OCI-LY3 (cell line): ENCODE data around the gene RGS6.

Experiments used
- H2AFZ ChIP-seq: fragments of 200-600, 300-600 bp; shearing (Covaris generic); 2 replicates; pipeline ENCODE4 v1.6.0; 2014; ENCODE audit warnings: antibody characterized with exemption, low read depth, low read length
- H3K27ac ChIP-seq: fragments of 200-600, 300-600 bp; sonication (generic); 2 replicates; pipeline ENCODE4 v1.5.1; 2014; ENCODE audit warnings: mild to moderate bottlenecking, low read length, moderate library complexity, mixed read lengths
- H3K27me3 ChIP-seq: fragments of 200-600, 300-600 bp; sonication (generic); 2 replicates; pipeline ENCODE4 v1.6.1; 2014; ENCODE audit warnings: low read depth, low read length, mixed read lengths
- H3K36me3 ChIP-seq: fragments of 200-600, 300-600 bp; sonication (generic); replicated peaks from 2 replicates; pipeline ENCODE3; 2014; ENCODE audit warnings: low read depth, low read length, mixed read lengths
- H3K4me1 ChIP-seq: fragments of 300-600, 200-600 bp; sonication (generic); 2 replicates; pipeline ENCODE4 v1.6.1; 2014; ENCODE audit warnings: low read length, mixed read lengths
- H3K4me2 ChIP-seq: fragments of 200-600, 300-600 bp; sonication (generic); 2 replicates; pipeline ENCODE4 v1.6.1; 2014; ENCODE audit warnings: low read length, mixed read lengths
- H3K4me3 ChIP-seq: fragments of 300-600, 200-600 bp; sonication (generic); 2 replicates; pipeline ENCODE4 v1.5.1; 2014; ENCODE audit warnings: antibody characterized with exemption, mild to moderate bottlenecking, low read length, moderate library complexity
- H3K79me2 ChIP-seq: fragments of 300-600, 200-600 bp; shearing (Covaris generic); 2 replicates; pipeline ENCODE4 v1.6.1; 2014; ENCODE audit warnings: mild to moderate bottlenecking, low read length, mixed read lengths
- H3K9ac ChIP-seq: fragments of 300-600, 200-600 bp; shearing (Covaris generic); 2 replicates; pipeline ENCODE4 v1.6.0; 2014; ENCODE audit warnings: mild to moderate bottlenecking, low read length, moderate library complexity
- H3K9me3 ChIP-seq: fragments of 200-600, 300-600 bp; shearing (Covaris generic); 2 replicates; pipeline ENCODE4 v1.6.1; 2014; ENCODE audit warnings: low read length, mixed read lengths; ENCODE audit not compliant: insufficient read depth
- H4K20me1 ChIP-seq: fragments of 200-600, 300-600 bp; sonication (generic); 2 replicates; pipeline ENCODE4 v1.6.1; 2016; ENCODE audit warnings: low read length, mixed read lengths; ENCODE audit not compliant: insufficient read depth
- CTCF ChIP-seq: fragments of 200-600, 300-600 bp; sonication (generic); IDR thresholded peaks from 2 replicates; pipeline ENCODE4 v1.5.1; 2014; ENCODE audit warnings: antibody characterized with exemption, low read length, low read depth
- EZH2phosphoT487 ChIP-seq: fragments of 200-600 bp; shearing (Covaris generic); IDR thresholded peaks from 2 replicates; pipeline ENCODE4 v1.6.1; 2018; ENCODE audit warnings: antibody characterized with exemption, mixed run types, low read depth

The RGS6 gene

GRCh38 chr14:72120315-72120714 is 188.1 kb downstream of the RGS6 start:
- no peak overlapping the region for H2AFZ ChIP-seq
- no peak overlapping the region for H3K4me3 ChIP-seq
- no peak overlapping the region for H3K4me2 ChIP-seq
- H3K9ac ChIP-seq: no peak overlapping the region
- no peaks in the 10 kb centered on the region for H3K9me3 ChIP-seq
- H3K36me3 ChIP-seq: no peaks in the 10 kb centered on the region
- peaks cover 48% of the 10 kb centered on the region for H3K27me3 ChIP-seq
- H3K27ac ChIP-seq: no peak overlapping the region
- H3K79me2 ChIP-seq: no peaks in the 10 kb centered on the region
- no peak for TF ChIP-seq CTCF
- TF ChIP-seq EZH2phosphoT487: no peak
- H4K20me1 ChIP-seq: no peaks in the 10 kb centered on the region
- H3K4me1 ChIP-seq: no peaks in the 10 kb centered on the region

- H3K9ac ChIP-seq: no peak overlapping the region
- no peak for TF ChIP-seq EZH2phosphoT487
- no peak for TF ChIP-seq CTCF
- H3K9me3 ChIP-seq: no peaks in the 10 kb centered on the region
- H3K4me2 ChIP-seq: no peak overlapping the region
- H3K27me3 ChIP-seq: peaks cover 42% of the 10 kb centered on the region
- H3K27ac ChIP-seq: no peak overlapping the region
- H3K4me1 ChIP-seq: no peaks in the 10 kb centered on the region
- H2AFZ ChIP-seq: no peak overlapping the region
- H4K20me1 ChIP-seq: no peaks in the 10 kb centered on the region
- H3K36me3 ChIP-seq: no peaks in the 10 kb centered on the region
- no peak overlapping the region for H3K4me3 ChIP-seq
- no peaks in the 10 kb centered on the region for H3K79me2 ChIP-seq
Measured at GRCh38 chr14:72123755-72124154, 191.5 kb downstream of the RGS6 start.

- H3K36me3 ChIP-seq: no peaks in the 10 kb centered on the region
- no peak overlapping the region for H3K27ac ChIP-seq
- H3K79me2 ChIP-seq: no peaks in the 10 kb centered on the region
- no peaks in the 10 kb centered on the region for H4K20me1 ChIP-seq
- TF ChIP-seq EZH2phosphoT487 (no peak), CTCF (no peak)
- H3K4me2 ChIP-seq: no peak overlapping the region
- H3K9ac ChIP-seq: no peak overlapping the region
- H3K9me3 ChIP-seq: no peaks in the 10 kb centered on the region
- peaks cover 42% of the 10 kb centered on the region for H3K27me3 ChIP-seq
- no peaks in the 10 kb centered on the region for H3K4me1 ChIP-seq
- H3K4me3 ChIP-seq: no peak overlapping the region
- H2AFZ ChIP-seq: no peak overlapping the region
Measured at GRCh38 chr14:72124171-72124570, 191.9 kb downstream of the RGS6 start.

- Histone ChIP-seq H3K9me3 (no peaks in the 10 kb centered on the region), H3K9ac (no peak overlapping the region), H3K4me3 (no peak overlapping the region), H3K36me3 (no peaks in the 10 kb centered on the region), H3K27ac (no peak overlapping the region), H3K4me1 (no peaks in the 10 kb centered on the region), H3K79me2 (no peaks in the 10 kb centered on the region), H3K27me3 (peaks cover 36% of the 10 kb centered on the region), H2AFZ (no peak overlapping the region), H4K20me1 (no peaks in the 10 kb centered on the region), H3K4me2 (no peak overlapping the region)
- TF ChIP-seq EZH2phosphoT487: no peak
- no peak for TF ChIP-seq CTCF
Measured at GRCh38 chr14:72126091-72126490, 193.9 kb downstream of the RGS6 start.
